NT2/D1 (cell line): ENCODE measurements around the gene YJEFN3.

Experiments
- DNase-seq: peaks from one replicate; pipeline ENCODE4 v3.0.0-alpha.2; 2011; ENCODE audit warnings: low read depth, low spot score
- H3K27me3 ChIP-seq: 2 replicates; pipeline ENCODE4 v1.6.0; 2011; ENCODE audit warnings: mild to moderate bottlenecking; ENCODE audit not compliant: insufficient read length, insufficient read depth
- H3K36me3 ChIP-seq: 2 replicates; pipeline ENCODE4 v1.6.1; 2011; ENCODE audit warnings: mild to moderate bottlenecking, low read length, mixed read lengths; ENCODE audit not compliant: insufficient read depth, insufficient read length
- H3K4me1 ChIP-seq: 2 replicates; pipeline ENCODE4 v1.5.1; 2011; ENCODE audit not compliant: insufficient read depth, insufficient read length
- H3K4me3 ChIP-seq: 2 replicates; pipeline ENCODE4 v1.5.1; 2011; ENCODE audit warnings: low read depth; ENCODE audit not compliant: insufficient read length
- H3K9ac ChIP-seq: 2 replicates; pipeline ENCODE4 v1.6.0; 2011; ENCODE audit warnings: low read depth; ENCODE audit not compliant: insufficient read length
- H3K9me3 ChIP-seq: 2 replicates; pipeline ENCODE4 v1.5.1; 2011; ENCODE audit warnings: mild to moderate bottlenecking, low read length; ENCODE audit not compliant: insufficient read depth
- SUZ12 ChIP-seq: IDR thresholded peaks from 2 replicates; pipeline ENCODE4 v1.6.1; 2011; ENCODE audit not compliant: insufficient read length, insufficient read depth; ENCODE audit errors: extremely low read depth
- YY1 ChIP-seq: IDR thresholded peaks from 2 replicates; pipeline ENCODE4 v1.6.1; 2011; ENCODE audit not compliant: insufficient read length, insufficient read depth
- ZNF274 ChIP-seq: IDR thresholded peaks from 2 replicates; pipeline ENCODE4 v1.6.1; 2011; ENCODE audit warnings: mild to moderate bottlenecking, low read depth, low read length

YJEFN3 gene

GRCh38 chr19:19552798-19553197 lies 24.1 kb downstream of the YJEFN3 start:
- Histone ChIP-seq H3K9me3 (no peaks in the 10 kb centered on the region), H3K4me3 (no peak overlapping the region), H3K9ac (no peak overlapping the region), H3K4me1 (peaks cover 26% of the 10 kb centered on the region), H3K36me3 (no peaks in the 10 kb centered on the region), H3K27me3 (no peaks in the 10 kb centered on the region)
- TF ChIP-seq YY1 = no peak
- no peak for TF ChIP-seq ZNF274
- TF ChIP-seq SUZ12 = no peak
- no peak for DNase-seq

DNA sequence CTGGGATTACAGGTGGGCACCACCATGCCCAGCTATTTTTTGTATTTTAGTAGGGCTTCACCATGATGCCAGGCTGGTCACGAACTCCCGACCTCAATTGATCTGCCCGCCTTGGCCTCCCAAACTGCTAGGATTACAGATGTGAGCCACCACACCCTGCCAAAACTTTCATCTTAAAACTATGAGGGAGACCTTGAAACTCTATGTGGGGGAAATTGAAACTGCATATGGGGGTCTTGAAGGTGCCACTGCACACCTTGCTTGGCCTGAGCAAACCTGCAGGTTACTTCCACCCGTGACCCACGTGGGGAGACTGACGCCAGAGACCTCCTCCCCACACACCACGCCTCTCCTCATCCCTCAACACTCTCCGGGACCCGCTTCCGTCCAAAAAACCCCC lies 25.0 kb downstream of the YJEFN3 start:
- Histone ChIP-seq H3K4me1 (peaks cover 22% of the 10 kb centered on the region), H3K9ac (no peak overlapping the region), H3K36me3 (peaks cover 1% of the 10 kb centered on the region), H3K27me3 (no peaks in the 10 kb centered on the region), H3K9me3 (no peaks in the 10 kb centered on the region), H3K4me3 (no peak overlapping the region)
- TF ChIP-seq SUZ12 = no peak
- no peak for DNase-seq

GRCh38 chr19:19554074-19555023 lies 25.6 kb downstream of the YJEFN3 start:
- Histone ChIP-seq H3K36me3 (peaks cover 5% of the 10 kb centered on the region), H3K27me3 (no peaks in the 10 kb centered on the region), H3K9me3 (no peaks in the 10 kb centered on the region), H3K9ac (no peak overlapping the region), H3K4me1 (peaks cover 22% of the 10 kb centered on the region), H3K4me3 (no peak overlapping the region)
- DNase-seq = no peak
- TF ChIP-seq SUZ12 = no peak

DNA sequence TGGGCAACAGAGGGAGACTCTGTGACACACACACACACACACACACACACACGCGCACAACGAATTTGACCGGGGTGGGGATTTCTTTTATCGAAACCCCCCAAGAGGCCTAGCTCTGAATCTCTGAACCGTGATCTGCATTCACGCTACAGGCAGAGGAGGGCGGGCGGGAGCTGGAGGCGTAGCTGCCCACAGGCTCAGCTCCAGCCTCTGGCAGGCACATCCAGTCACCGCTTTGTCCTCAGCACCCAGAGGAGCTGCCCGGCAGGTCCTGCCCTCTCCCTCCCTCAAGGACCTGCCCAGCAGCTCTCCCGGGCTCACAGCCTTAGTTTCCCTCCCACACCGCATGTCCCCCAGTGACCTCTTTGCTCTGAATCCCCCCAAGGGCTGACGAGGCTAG lies 29.3 kb downstream of the YJEFN3 start:
- Histone ChIP-seq H3K36me3 (peaks cover 35% of the 10 kb centered on the region), H3K9me3 (no peaks in the 10 kb centered on the region), H3K4me1 (peaks cover 5% of the 10 kb centered on the region), H3K27me3 (no peaks in the 10 kb centered on the region), H3K9ac (no peak overlapping the region), H3K4me3 (no peak overlapping the region)
- no peak for TF ChIP-seq ZNF274
- TF ChIP-seq SUZ12 = no peak
- no peak for TF ChIP-seq YY1
- no peak for DNase-seq

- no peaks in the 10 kb centered on the region for H3K9me3 ChIP-seq
- H3K4me3 ChIP-seq = no peak overlapping the region
- H3K36me3 ChIP-seq = peaks cover 40% of the 10 kb centered on the region
- no peak for DNase-seq
- peaks cover 8% of the 10 kb centered on the region for H3K4me1 ChIP-seq
- H3K27me3 ChIP-seq = no peaks in the 10 kb centered on the region
- TF ChIP-seq YY1 = no peak
- TF ChIP-seq ZNF274 = no peak
- TF ChIP-seq SUZ12 = no peak
- H3K9ac ChIP-seq = no peak overlapping the region
Measured at GRCh38 chr19:19558636-19559035, 29.9 kb downstream of the YJEFN3 start.

DNA sequence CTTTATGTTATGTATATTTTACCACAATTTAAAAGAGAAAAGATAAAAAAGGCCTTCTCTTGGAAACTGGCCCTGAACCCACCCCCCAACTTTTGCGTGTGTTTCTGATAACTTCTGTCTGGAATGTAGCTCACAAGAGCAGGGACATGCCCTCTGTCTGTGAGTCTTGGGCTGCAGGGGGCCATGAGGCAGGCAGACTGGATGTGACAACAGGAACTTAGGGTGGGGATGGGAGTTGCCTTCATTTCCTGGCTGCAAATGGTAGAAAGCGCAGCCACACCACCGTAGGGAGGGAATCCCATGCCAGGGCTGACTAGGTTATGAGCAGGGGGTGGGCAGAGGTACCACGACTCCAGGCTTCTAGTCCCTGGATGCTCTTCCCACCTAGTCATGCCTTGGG lies 31.2 kb downstream of the YJEFN3 start:
- Histone ChIP-seq H3K36me3 (peaks cover 45% of the 10 kb centered on the region), H3K4me1 (peaks cover 6% of the 10 kb centered on the region), H3K9ac (no peak overlapping the region), H3K27me3 (no peaks in the 10 kb centered on the region), H3K9me3 (no peaks in the 10 kb centered on the region), H3K4me3 (no peak overlapping the region)
- no peak for DNase-seq
- no peak for TF ChIP-seq SUZ12
- TF ChIP-seq YY1 = no peak
- TF ChIP-seq ZNF274 = no peak

DNA sequence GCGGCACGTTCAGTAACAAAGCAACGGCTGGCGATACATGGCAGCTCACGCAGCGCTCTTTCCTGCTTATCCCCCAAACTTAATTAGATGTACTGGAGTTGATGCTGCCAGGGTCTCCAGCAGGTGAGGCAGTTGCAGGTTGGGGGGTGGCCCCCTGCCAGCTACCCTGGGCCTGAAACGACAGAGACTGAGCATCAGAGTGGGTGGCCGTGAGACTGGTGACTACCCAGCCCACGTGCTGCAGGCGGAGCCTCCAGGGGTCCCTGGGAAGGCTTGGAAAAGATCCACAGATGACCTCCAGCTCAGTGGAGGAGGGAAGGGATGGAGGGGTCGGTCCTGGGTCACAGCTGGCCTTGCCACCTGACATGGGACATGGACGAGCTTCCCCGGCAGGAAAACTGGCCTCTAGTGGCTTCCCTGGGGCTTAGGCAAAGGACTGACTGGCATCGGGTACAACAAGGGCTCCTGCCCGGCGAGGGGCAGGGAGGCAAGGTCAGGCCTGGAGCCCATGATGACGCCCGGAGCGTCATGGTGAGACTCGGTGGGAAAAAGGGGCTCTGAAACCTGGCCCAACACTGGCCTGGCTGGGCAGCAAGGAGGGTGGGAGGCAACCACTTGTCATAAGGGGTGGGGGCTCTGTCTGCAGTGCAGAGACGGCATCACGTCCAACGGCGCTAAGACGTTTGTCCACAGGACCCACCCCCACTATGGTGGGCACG lies 33.4 kb downstream of the YJEFN3 start:
- H3K27me3 ChIP-seq = no peaks in the 10 kb centered on the region
- no peak overlapping the region for H3K9ac ChIP-seq
- peaks cover 61% of the 10 kb centered on the region for H3K36me3 ChIP-seq
- H3K4me3 ChIP-seq = no peak overlapping the region
- H3K9me3 ChIP-seq = no peaks in the 10 kb centered on the region
- no peak for TF ChIP-seq YY1
- no peak for TF ChIP-seq ZNF274
- TF ChIP-seq SUZ12 = no peak
- H3K4me1 ChIP-seq = peaks cover 6% of the 10 kb centered on the region
- no peak for DNase-seq
